Measurements from ENCODE around the gene CDK16. TPM values are rescaled to one million over a fixed set of nuclear protein-coding genes. Genes with fewer than 3 reads are reported as not detected.
A peak's percentile ranks its signal among the peaks of the same experiment; 100 is the strongest.

The CDK16 gene
- total and polyA plus RNA-seq, 8 donors: 29.9 to 47.9 (median 37.1) TPM

GRCh38 chrX:47184486-47184885 is 34.0 kb upstream of the CDK16 start:
- intact Hi-C loops (cut with DNase I): no loop called here
- DNase-seq: peak in 1 of 6 donors; percentile 45
- no peak for FAIRE-seq

GRCh38 chrX:47185241-47185640 is 33.2 kb upstream of the CDK16 start:
- peaks cover 0 to 14% (median 4%) of the 10 kb centered on the region in 3 donors for H3K36me3 ChIP-seq
- peaks cover 0 to under 1% (median 0%) of the 10 kb centered on the region in 3 donors for H3K4me1 ChIP-seq
- intact Hi-C loops (cut with DNase I): no loop called here
- TF ChIP-seq CTCF (IDR thresholded peaks at IDR 0.05): no peak
- H3K27me3 ChIP-seq: no peaks in the 10 kb centered on the region
- 83 to 91% methylated on average over 17 of the region's 17 CpGs for WGBS, 2 donors
- no peaks in the 10 kb centered on the region for H3K9me3 ChIP-seq
- no peak for FAIRE-seq
- DNase-seq: no peak
- ATAC-seq: no peak
- no peak overlapping the region for H3K4me3 ChIP-seq
- H3K27ac ChIP-seq: no peak overlapping the region

More at GRCh38 chrX:47184486-47184885, 34.0 kb upstream of the CDK16 start:
- Histone ChIP-seq H3K27me3 (no peaks in the 10 kb centered on the region), H3K9me3 (no peaks in the 10 kb centered on the region), H3K36me3 (peaks cover 0 to 14% (median 4%) of the 10 kb centered on the region in 3 donors), H3K4me3 (no peak overlapping the region), H3K27ac (no peak overlapping the region), H3K4me1 (no peaks in the 10 kb centered on the region)
- no peak for ATAC-seq
- TF ChIP-seq CTCF (IDR thresholded peaks at IDR 0.05): no peak
- WGBS, 2 donors: 80 to 91% methylated on average over 4 of the region's 4 CpGs

GRCh38 chrX:47186096-47186740 is 32.3 kb upstream of the CDK16 start:
- WGBS, 2 donors: 85 to 91% methylated on average over 27 of the region's 27 CpGs
- DNase-seq (no peak), FAIRE-seq (no peak), ATAC-seq (no peak)
- TF ChIP-seq CTCF (IDR thresholded peaks at IDR 0.05): no peak
- intact Hi-C loops (cut with DNase I): no loop called here
- Histone ChIP-seq H3K27ac (no peak overlapping the region), H3K4me3 (no peak overlapping the region), H3K27me3 (no peaks in the 10 kb centered on the region), H3K4me1 (peaks cover 0 to 3% (median 0%) of the 10 kb centered on the region in 3 donors), H3K36me3 (peaks cover 0 to 13% (median 2%) of the 10 kb centered on the region in 3 donors), H3K9me3 (no peaks in the 10 kb centered on the region)

GRCh38 chrX:47187106-47187677 is 31.3 kb upstream of the CDK16 start:
- Histone ChIP-seq H3K4me1 (peaks cover 0 to 3% (median 0%) of the 10 kb centered on the region in 3 donors), H3K27me3 (peaks cover 0 to 3% (median 0%) of the 10 kb centered on the region in 4 donors), H3K27ac (no peak overlapping the region), H3K4me3 (no peak overlapping the region), H3K36me3 (peaks cover 0 to 8% (median 0%) of the 10 kb centered on the region in 3 donors), H3K9me3 (no peaks in the 10 kb centered on the region)
- WGBS, 2 donors: 72 to 90% methylated on average over 4 of the region's 4 CpGs
- intact Hi-C loops (cut with DNase I): no loop called here
- no peak for FAIRE-seq
- no peak for TF ChIP-seq CTCF (IDR thresholded peaks at IDR 0.05)
- peak in 2 of 6 donors; percentile 34 to 45 for DNase-seq
- no peak for ATAC-seq

GRCh38 chrX:47189906-47190305 is 28.6 kb upstream of the CDK16 start:
- peaks cover 0 to 8% (median 0%) of the 10 kb centered on the region in 3 donors for H3K36me3 ChIP-seq
- H3K27ac ChIP-seq: no peak overlapping the region
- intact Hi-C loops (cut with DNase I): loop anchor here in 2 of 3 donors (5.0 to 10.0 kb wide), 2 partner anchors 185 to 197 kb away; partner anchors contain the start of gene ZNF157 (in 1 of the 2)
- no peak overlapping the region for H3K4me3 ChIP-seq
- H3K27me3 ChIP-seq: peaks cover 0 to 3% (median 0%) of the 10 kb centered on the region in 4 donors
- DNase-seq (peak in 1 of 6 donors; percentile 12), ATAC-seq (no peak), FAIRE-seq (no peak)
- H3K4me1 ChIP-seq: peaks cover 0 to 12% (median 7%) of the 10 kb centered on the region in 3 donors
- WGBS, 2 donors: 60 to 73% methylated on average over 19 of the region's 19 CpGs
- no peak for TF ChIP-seq CTCF (IDR thresholded peaks at IDR 0.05)
- no peaks in the 10 kb centered on the region for H3K9me3 ChIP-seq

Data from pancreas (tissue), 10 donors.